ENCODE results near the gene ZNF436. TPM values are rescaled to one million over a fixed set of nuclear protein-coding genes. Genes with fewer than 3 reads are reported as not detected.

The ZNF436 gene
- total RNA-seq, 2 donors from 2014 or later: 8.9 to 10.3 TPM

GRCh38 chr1:23339632-23340031 is 30.0 kb downstream of the ZNF436 start:
- Histone ChIP-seq H3K27ac (ENCODE audit: low read depth, low read length) (no peak overlapping the region), H3K4me1 (ENCODE audit: control insufficient read depth, insufficient read depth, low read length) (peaks cover 9% of the 10 kb centered on the region), H3K9ac (ENCODE audit: extremely low read depth, low read length, poor library complexity, severe bottlenecking) (no peak overlapping the region), H3K4me3 (ENCODE audit: low read length) (peak overlapping the region; percentile 98), H3K9me3 (ENCODE audit: control insufficient read depth, low read length) (peaks cover 20% of the 10 kb centered on the region), H3K36me3 (ENCODE audit: control insufficient read depth, insufficient read depth, low read length) (peaks cover 58% of the 10 kb centered on the region), H3K27me3 (ENCODE audit: control insufficient read depth, insufficient read depth, low read length, poor library complexity, severe bottlenecking) (no peaks in the 10 kb centered on the region)
- H3K4me1 Mint-ChIP-seq: peaks cover 31% of the 10 kb centered on the region
- WGBS, 2 experiments (ENCODE audit: insufficient coverage in 1 of 2, insufficient read length in 1 of 2): 86 to 94% methylated on average over 2 to 4 of the region's 4 CpGs
- H3K36me3 Mint-ChIP-seq (ENCODE audit: low read depth): peaks cover 43% of the 10 kb centered on the region
- no peaks in the 10 kb centered on the region for H3K27me3 Mint-ChIP-seq (ENCODE audit: insufficient read depth)
- H3K27ac Mint-ChIP-seq: no peak overlapping the region
- no peak overlapping the region for H3K4me3 Mint-ChIP-seq
- peaks cover 4% of the 10 kb centered on the region for H3K9me3 Mint-ChIP-seq
- DNase-seq: no peak
- no peak for TF ChIP-seq CTCF (conservative IDR thresholded peaks at IDR 0.05)

GRCh38 chr1:23337869-23338268 is 31.8 kb downstream of the ZNF436 start:
- Mint-ChIP-seq H3K4me3 (no peak overlapping the region), H3K27ac (no peak overlapping the region), H3K4me1 (peaks cover 30% of the 10 kb centered on the region), H3K27me3 (ENCODE audit: insufficient read depth) (no peaks in the 10 kb centered on the region), H3K9me3 (peaks cover 4% of the 10 kb centered on the region), H3K36me3 (ENCODE audit: low read depth) (peaks cover 61% of the 10 kb centered on the region)
- H3K4me1 ChIP-seq (ENCODE audit: control insufficient read depth, insufficient read depth, low read length): peaks cover 9% of the 10 kb centered on the region
- no peak for TF ChIP-seq CTCF (conservative IDR thresholded peaks at IDR 0.05)
- H3K9me3 ChIP-seq (ENCODE audit: control insufficient read depth, low read length): peaks cover 20% of the 10 kb centered on the region
- DNase-seq: no peak
- peaks cover 74% of the 10 kb centered on the region for H3K36me3 ChIP-seq (ENCODE audit: control insufficient read depth, insufficient read depth, low read length)
- no peaks in the 10 kb centered on the region for H3K27me3 ChIP-seq (ENCODE audit: control insufficient read depth, insufficient read depth, low read length, poor library complexity, severe bottlenecking)
- no peak overlapping the region for H3K27ac ChIP-seq (ENCODE audit: low read depth, low read length)
- no peak overlapping the region for H3K9ac ChIP-seq (ENCODE audit: extremely low read depth, low read length, poor library complexity, severe bottlenecking)
- WGBS, 2 experiments (ENCODE audit: insufficient coverage in 1 of 2, insufficient read length in 1 of 2): 96 to 100% methylated on average over 1 to 2 of the region's 2 CpGs
- H3K4me3 ChIP-seq (ENCODE audit: low read length): peak overlapping the region; percentile 98

GRCh38 chr1:23331713-23332112 is 37.9 kb downstream of the ZNF436 start:
- peaks cover 2% of the 10 kb centered on the region for H3K9me3 ChIP-seq (ENCODE audit: control insufficient read depth, low read length)
- H3K4me1 ChIP-seq (ENCODE audit: control insufficient read depth, insufficient read depth, low read length): no peaks in the 10 kb centered on the region
- no peak overlapping the region for H3K9ac ChIP-seq (ENCODE audit: extremely low read depth, low read length, poor library complexity, severe bottlenecking)
- Mint-ChIP-seq H3K4me3 (no peak overlapping the region), H3K4me1 (no peaks in the 10 kb centered on the region), H3K9me3 (no peaks in the 10 kb centered on the region), H3K27me3 (ENCODE audit: insufficient read depth) (no peaks in the 10 kb centered on the region), H3K27ac (no peak overlapping the region), H3K36me3 (ENCODE audit: low read depth) (peaks cover 81% of the 10 kb centered on the region)
- H3K27ac ChIP-seq (ENCODE audit: low read depth, low read length): no peak overlapping the region
- H3K4me3 ChIP-seq (ENCODE audit: low read length): no peak overlapping the region
- 97 to 100% methylated on average over 4 to 8 of the region's 8 CpGs for WGBS, 2 experiments (ENCODE audit: insufficient coverage in 1 of 2, insufficient read length in 1 of 2)
- H3K36me3 ChIP-seq (ENCODE audit: control insufficient read depth, insufficient read depth, low read length): peaks cover 85% of the 10 kb centered on the region
- no peak for DNase-seq
- H3K27me3 ChIP-seq (ENCODE audit: control insufficient read depth, insufficient read depth, low read length, poor library complexity, severe bottlenecking): no peaks in the 10 kb centered on the region
- no peak for TF ChIP-seq CTCF (conservative IDR thresholded peaks at IDR 0.05)
